GM12865 (cell line): ENCODE measurements around the gene SLC45A2.

ENCODE experiments used
- DNase-seq: peaks from one replicate; pipeline ENCODE4 v3.0.0; 2010; ENCODE audit warnings: low read depth
- H3K4me3 ChIP-seq: 2 replicates; pipeline ENCODE4 v1.5.1; 2011; ENCODE audit warnings: mild to moderate bottlenecking, low read depth, low read length, control low read depth
- CTCF ChIP-seq: IDR thresholded peaks from 2 replicates; pipeline ENCODE4 v1.5.1; 2011; ENCODE audit warnings: low read length, control low read depth, low read depth, inconsistent platforms; ENCODE audit not compliant: insufficient read depth; ENCODE audit errors: missing control alignments

Gene SLC45A2

GRCh38 chr5:33905381-33905780 is 79.1 kb downstream of the SLC45A2 start:
- no peak for DNase-seq
- no peak for TF ChIP-seq CTCF
- H3K4me3 ChIP-seq: no peak overlapping the region

GRCh38 chr5:33903118-33903517 is 81.4 kb downstream of the SLC45A2 start:
- DNase-seq: no peak
- H3K4me3 ChIP-seq: no peak overlapping the region
- TF ChIP-seq CTCF: no peak

- DNase-seq: no peak
- no peak for TF ChIP-seq CTCF
- H3K4me3 ChIP-seq: no peak overlapping the region
Measured at GRCh38 chr5:33901156-33901555, 83.3 kb downstream of the SLC45A2 start.
